Smooth muscle cell (in vitro differentiated cells): ENCODE results near the gene OR7A5. TPM values are rescaled to one million over a fixed set of nuclear protein-coding genes. Genes with fewer than 3 reads are reported as not detected.
"Not testable (repeated sequence)": the region's sequence is repeated elsewhere in the genome, so short reads cannot be mapped to it uniquely, and the experiment has no call there.

Experiments
- DNase-seq: peaks from one replicate; lab custom pipeline; 2025; ENCODE audit not compliant: unreplicated experiment; lab: John Stamatoyannopoulos, UW
- H2AFZ ChIP-seq: fragments of 200-600 bp; sonication (generic); 2 replicates; pipeline ENCODE4 v1.6.0; 2016; ENCODE audit warnings: antibody characterized with exemption, low read depth, mild to moderate bottlenecking
- H3F3A ChIP-seq: fragments of 200-600 bp; sonication (generic); 2 replicates; pipeline ENCODE4 v1.6.0; 2017; ENCODE audit warnings: antibody characterized with exemption, low read depth
- H3K27ac ChIP-seq: fragments of 200-600 bp; sonication (generic); 2 replicates; pipeline ENCODE4 v1.5.1; 2016; ENCODE audit warnings: low read depth, mild to moderate bottlenecking
- H3K27me3 ChIP-seq: fragments of 200-600 bp; sonication (generic); 2 replicates; pipeline ENCODE4 v1.6.1; 2016; ENCODE audit warnings: low read depth, mild to moderate bottlenecking
- H3K36me3 ChIP-seq: fragments of 200-600 bp; sonication (generic); 2 replicates; pipeline ENCODE4 v1.5.1; 2016; ENCODE audit warnings: low read depth
- H3K4me1 ChIP-seq: fragments of 200-600 bp; sonication (generic); 2 replicates; pipeline ENCODE4 v1.5.1; 2016; ENCODE audit warnings: low read depth
- H3K4me2 ChIP-seq: fragments of 200-600 bp; sonication (generic); 2 replicates; pipeline ENCODE4 v1.6.0; 2016; ENCODE audit warnings: mild to moderate bottlenecking
- H3K4me3 ChIP-seq: fragments of 200-600 bp; sonication (generic); 2 replicates; pipeline ENCODE4 v1.5.1; 2016; ENCODE audit warnings: mild to moderate bottlenecking
- H3K79me2 ChIP-seq: fragments of 200-600 bp; sonication (generic); 2 replicates; pipeline ENCODE4 v1.6.0; 2016; ENCODE audit warnings: low read depth, mild to moderate bottlenecking
- H3K9ac ChIP-seq: fragments of 200-600 bp; sonication (generic); 2 replicates; pipeline ENCODE4 v1.6.0; 2016; ENCODE audit warnings: low read depth
- H3K9me3 ChIP-seq: fragments of 200-600 bp; sonication (generic); replicated peaks from 2 replicates; pipeline ENCODE4 v1.5.1; 2016; ENCODE audit warnings: low read depth
- H4K20me1 ChIP-seq: fragments of 200-600 bp; sonication (generic); 2 replicates; pipeline ENCODE4 v1.6.0; 2016; ENCODE audit warnings: low read depth
- WGBS: methylation state at CpG from one replicate; pipeline ENCODE4 v1.1.7; 2016; ENCODE audit warnings: low lambda C conversion rate; 5-methylcytosine and 5-hydroxymethylcytosine counted together
- polyA plus RNA-seq: library from polyadenylated mRNA; unstranded; fragments of >200 nt; fragmentation: Nextera tagmentation; extraction: Ambion mirVana; gene quantifications from 2 replicates; pipeline ENCODE4 v1.2.1, GENCODE V29; 2016
- total RNA-seq: library from RNA; depleted of rRNA; stranded (reverse); fragments of >200 nt; gene quantifications from 2 replicates; pipeline ENCODE4 v1.2.3, GENCODE V29; 2014
- TF ChIP-seq, protein P1 (sequence below): fragments of 200-600 bp; sonication (generic); IDR thresholded peaks from 2 replicates; pipeline ENCODE4 v1.5.1; 2017; ENCODE audit warnings: borderline replicate concordance, mild to moderate bottlenecking, antibody characterized with exemption; ENCODE audit not compliant: insufficient read depth, poor library complexity, severe bottlenecking

The OR7A5 gene
- total and polyA plus RNA-seq, 2 experiments from 2014 or later = not detected

DNA sequence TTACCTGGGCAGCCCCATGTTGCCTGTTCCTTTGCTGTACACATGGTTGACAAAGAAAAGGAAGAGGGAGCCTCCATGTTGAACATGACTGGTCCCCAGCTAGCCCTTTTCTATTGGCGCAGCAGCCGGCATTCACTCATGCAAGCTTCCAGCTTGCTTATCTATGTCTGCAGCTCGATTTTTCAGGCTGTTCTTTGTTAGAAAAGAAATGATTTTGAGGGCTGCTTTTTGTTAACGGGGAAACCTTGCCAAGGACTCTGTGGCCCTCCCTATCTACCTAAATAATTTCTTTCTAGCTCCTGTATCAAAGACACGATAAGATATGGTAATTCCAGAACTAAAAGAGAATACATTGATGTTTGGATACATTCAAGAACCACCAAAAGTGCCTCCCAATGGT lies 36.2 kb downstream of the OR7A5 start:
- Histone ChIP-seq H3K4me3 (no peak overlapping the region), H3K36me3 (no peaks in the 10 kb centered on the region), H3K9me3 (no peaks in the 10 kb centered on the region), H3F3A (no peaks in the 10 kb centered on the region), H3K79me2 (no peaks in the 10 kb centered on the region), H4K20me1 (no peaks in the 10 kb centered on the region), H3K27me3 (no peaks in the 10 kb centered on the region), H2AFZ (no peak overlapping the region), H3K4me2 (no peak overlapping the region), H3K27ac (no peak overlapping the region), H3K4me1 (no peaks in the 10 kb centered on the region), H3K9ac (no peak overlapping the region)
- WGBS = 63% methylated on average over 5 of the region's 5 CpGs
- DNase-seq = no peak
- TF ChIP-seq, protein P1, sequence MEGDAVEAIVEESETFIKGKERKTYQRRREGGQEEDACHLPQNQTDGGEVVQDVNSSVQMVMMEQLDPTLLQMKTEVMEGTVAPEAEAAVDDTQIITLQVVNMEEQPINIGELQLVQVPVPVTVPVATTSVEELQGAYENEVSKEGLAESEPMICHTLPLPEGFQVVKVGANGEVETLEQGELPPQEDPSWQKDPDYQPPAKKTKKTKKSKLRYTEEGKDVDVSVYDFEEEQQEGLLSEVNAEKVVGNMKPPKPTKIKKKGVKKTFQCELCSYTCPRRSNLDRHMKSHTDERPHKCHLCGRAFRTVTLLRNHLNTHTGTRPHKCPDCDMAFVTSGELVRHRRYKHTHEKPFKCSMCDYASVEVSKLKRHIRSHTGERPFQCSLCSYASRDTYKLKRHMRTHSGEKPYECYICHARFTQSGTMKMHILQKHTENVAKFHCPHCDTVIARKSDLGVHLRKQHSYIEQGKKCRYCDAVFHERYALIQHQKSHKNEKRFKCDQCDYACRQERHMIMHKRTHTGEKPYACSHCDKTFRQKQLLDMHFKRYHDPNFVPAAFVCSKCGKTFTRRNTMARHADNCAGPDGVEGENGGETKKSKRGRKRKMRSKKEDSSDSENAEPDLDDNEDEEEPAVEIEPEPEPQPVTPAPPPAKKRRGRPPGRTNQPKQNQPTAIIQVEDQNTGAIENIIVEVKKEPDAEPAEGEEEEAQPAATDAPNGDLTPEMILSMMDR = no peak

DNA sequence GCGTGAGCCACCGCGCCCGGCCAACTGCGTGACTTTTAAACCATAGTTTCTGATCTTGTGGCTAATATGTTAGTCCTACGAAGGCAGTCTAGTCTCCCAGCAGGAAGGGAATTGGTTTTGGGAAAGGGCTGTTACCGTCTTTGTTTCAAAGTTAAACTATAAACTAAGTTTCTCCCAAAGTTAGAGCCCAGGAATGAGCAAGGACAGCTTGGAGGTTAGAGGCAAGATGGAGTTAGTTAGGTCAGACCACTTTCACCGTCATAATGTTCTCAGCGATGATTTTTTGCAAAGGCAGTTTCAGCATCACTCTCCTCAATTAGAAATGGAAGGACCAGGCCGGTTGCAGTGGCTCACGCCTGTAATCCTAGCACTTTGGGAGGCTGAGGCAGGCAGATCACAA lies 39.0 kb downstream of the OR7A5 start:
- H3K27ac ChIP-seq = no peak overlapping the region
- H3K36me3 ChIP-seq = no peaks in the 10 kb centered on the region
- no peak overlapping the region for H2AFZ ChIP-seq
- TF ChIP-seq, protein P1 = no peak
- no peaks in the 10 kb centered on the region for H3K4me1 ChIP-seq
- no peaks in the 10 kb centered on the region for H3K27me3 ChIP-seq
- H4K20me1 ChIP-seq = no peaks in the 10 kb centered on the region
- H3K4me2 ChIP-seq = no peak overlapping the region
- no peak overlapping the region for H3K9ac ChIP-seq
- no peaks in the 10 kb centered on the region for H3F3A ChIP-seq
- H3K79me2 ChIP-seq = no peaks in the 10 kb centered on the region
- no peak for DNase-seq
- no peak overlapping the region for H3K4me3 ChIP-seq
- WGBS = 92% methylated on average over 11 of the region's 11 CpGs
- no peaks in the 10 kb centered on the region for H3K9me3 ChIP-seq

DNA sequence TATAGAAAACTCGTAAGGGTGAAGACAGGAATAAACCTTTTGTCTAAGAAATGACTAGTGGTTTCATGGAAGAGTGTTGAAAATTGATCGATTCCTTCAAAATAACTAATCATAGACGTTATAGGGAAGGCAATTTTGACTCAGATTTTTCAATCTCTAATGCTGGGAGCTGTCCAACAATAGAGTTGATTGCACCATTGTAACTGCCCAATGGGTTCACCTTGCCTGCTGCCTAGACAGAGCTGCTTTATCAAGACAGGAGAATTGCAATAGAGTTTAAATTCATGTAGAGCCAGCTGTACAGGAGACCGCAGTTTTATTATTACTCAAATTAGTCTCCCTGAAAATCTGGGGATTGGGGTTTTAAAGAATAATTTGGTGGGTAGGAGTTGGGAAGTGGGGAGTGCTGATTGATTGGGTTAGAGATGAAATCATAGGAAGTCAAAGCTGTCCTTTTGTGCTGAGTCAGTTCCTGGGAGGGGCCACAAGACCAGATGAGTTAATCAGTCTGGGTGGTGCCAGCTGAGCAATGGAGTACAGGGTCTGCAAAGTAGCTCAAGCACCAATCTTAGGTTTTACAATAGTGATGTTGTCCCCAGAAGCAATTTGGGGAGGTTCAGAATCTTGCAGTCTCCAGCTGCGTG lies 39.8 kb downstream of the OR7A5 start:
- WGBS = 80% methylated on average over 5 of the region's 5 CpGs
- H3K4me1 ChIP-seq = no peaks in the 10 kb centered on the region

DNA sequence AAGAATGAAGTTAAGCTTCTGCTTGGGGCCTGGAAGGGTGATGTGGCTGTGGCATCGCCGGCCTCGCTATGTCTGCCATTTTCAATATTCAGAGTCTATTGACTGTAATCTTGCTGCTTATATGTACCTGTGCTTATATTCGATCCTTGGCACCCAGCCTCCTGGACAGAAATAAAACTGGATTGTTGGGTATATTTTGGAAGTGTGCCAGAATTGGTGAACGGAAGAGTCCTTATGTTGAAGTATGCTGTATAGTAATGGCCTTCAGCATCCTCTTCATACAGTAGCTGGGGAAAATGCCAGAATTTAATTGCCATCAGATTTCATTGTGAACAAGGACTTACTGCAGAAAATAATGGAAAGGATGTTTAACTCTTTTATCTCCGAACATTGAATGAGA lies 42.7 kb downstream of the OR7A5 start:
- not testable (repeated sequence) for H3K27me3 ChIP-seq, H3K9ac ChIP-seq, DNase-seq, H3K9me3 ChIP-seq, H3F3A ChIP-seq, H4K20me1 ChIP-seq, H2AFZ ChIP-seq, H3K79me2 ChIP-seq, H3K36me3 ChIP-seq, H3K4me1 ChIP-seq, H3K4me2 ChIP-seq, H3K4me3 ChIP-seq, H3K27ac ChIP-seq
- whole genome bisulfite sequencing = 89% methylated on average over 6 of the region's 6 CpGs

More for the DNA sequence above, 39.8 kb downstream of the OR7A5 start:
- no peaks in the 10 kb centered on the region for H3K27me3 ChIP-seq
- TF ChIP-seq, protein P1 = no peak
- no peaks in the 10 kb centered on the region for H3K79me2 ChIP-seq
- no peak overlapping the region for H3K27ac ChIP-seq
- no peaks in the 10 kb centered on the region for H3F3A ChIP-seq
- no peak for DNase-seq
- no peaks in the 10 kb centered on the region for H3K9me3 ChIP-seq
- no peak overlapping the region for H3K4me2 ChIP-seq
- H3K9ac ChIP-seq = no peak overlapping the region
- no peaks in the 10 kb centered on the region for H4K20me1 ChIP-seq
- no peaks in the 10 kb centered on the region for H3K36me3 ChIP-seq
- no peak overlapping the region for H2AFZ ChIP-seq
- no peak overlapping the region for H3K4me3 ChIP-seq
